ENCODE results near the gene C1orf35.

- TF ChIP-seq POLR2A (IDR thresholded peaks at IDR 0.05; ENCODE audit: low read depth, low read length) (no peak), SMC3 (IDR thresholded peaks at IDR 0.05; ENCODE audit: low read depth, low read length) (no peak), CTCF (conservative IDR thresholded peaks at IDR 0.05; ENCODE audit: low read depth, low read length) (no peak), RAD21 (IDR thresholded peaks at IDR 0.05; ENCODE audit: low read length) (no peak), USF2 (IDR thresholded peaks at IDR 0.05; ENCODE audit: low read depth, low read length) (no peak), BHLHE40 (IDR thresholded peaks at IDR 0.05; ENCODE audit: low read depth, low read length) (no peak), FOS (IDR thresholded peaks at IDR 0.05; ENCODE audit: low read depth, low read length) (no peak), RCOR1 (IDR thresholded peaks at IDR 0.05; ENCODE audit: insufficient replicate concordance, low read length) (no peak), MXI1 (IDR thresholded peaks at IDR 0.05; ENCODE audit: borderline replicate concordance, low read depth, low read length) (no peak), CEBPB (IDR thresholded peaks at IDR 0.05; ENCODE audit: low read depth, low read length) (no peak), RFX5 (IDR thresholded peaks at IDR 0.05; ENCODE audit: low read depth, low read length) (no peak), CHD1 (IDR thresholded peaks at IDR 0.05; ENCODE audit: low read depth, low read length) (no peak)
Observed at GRCh38 chr1:228112617-228113016, 9.5 kb upstream of the C1orf35 start.

Measured in IMR-90 (cell line).